Prostate gland (tissue), 2 donors: Measurements from ENCODE around the gene BCL2L11.

Experiments used
- CTCF ChIP-seq, 4 experiments: fragments of 200-600 bp in 2 of 4; fragments of 450-650 bp in 2 of 4; sonication (generic) in 2 of 4; IDR thresholded peaks; 1 replicate in 3 of 4; 2 replicates in 1 of 4; pipeline ENCODE4 v1.5.1; 2016 to 2019; ENCODE audit warnings: antibody characterized with exemption in 4 of 4, mild to moderate bottlenecking in 2 of 4, moderate library complexity in 2 of 4
- POLR2A ChIP-seq: fragments of 450-650 bp; IDR thresholded peaks from one replicate; pipeline ENCODE4 v1.6.1; 2016; ENCODE audit warnings: antibody characterized with exemption, mild to moderate bottlenecking

- no peak for TF ChIP-seq CTCF (IDR thresholded peaks at IDR 0.05)
- no peak for TF ChIP-seq POLR2A
Measured at GRCh38 chr2:111175615-111176014, 54.9 kb downstream of the BCL2L11 start.
